Endodermal cell (in vitro differentiated cells): Measurements from ENCODE around the gene PDCD4. TPM values are rescaled to one million over a fixed set of nuclear protein-coding genes. Genes with fewer than 3 reads are reported as not detected.

Experiments used
- DNase-seq: peaks from one replicate; pipeline ENCODE4 v3.0.0-alpha.2; 2017
- H3K27ac ChIP-seq: 2 replicates; pipeline ENCODE4 v1.5.1; 2013; ENCODE audit warnings: mild to moderate bottlenecking, low read depth, low read length, moderate library complexity
- H3K27me3 ChIP-seq: 2 replicates; pipeline ENCODE4 v1.6.1; 2013; ENCODE audit warnings: mild to moderate bottlenecking, low read length, moderate library complexity; ENCODE audit not compliant: insufficient read depth, control insufficient read depth, poor library complexity, severe bottlenecking
- H3K36me3 ChIP-seq: 2 replicates; pipeline ENCODE4 v1.7.0; 2013; ENCODE audit warnings: mild to moderate bottlenecking, low read length, moderate library complexity; ENCODE audit not compliant: control insufficient read depth, insufficient read depth
- H3K4me1 ChIP-seq: one replicate; pipeline ENCODE4 v1.7.0; 2013; ENCODE audit warnings: low read length; ENCODE audit not compliant: control insufficient read depth, insufficient read depth
- H3K4me3 ChIP-seq: 2 replicates; pipeline ENCODE4 v1.5.1; 2013; ENCODE audit warnings: mild to moderate bottlenecking, low read length, moderate library complexity
- H3K9ac ChIP-seq: 2 replicates; pipeline ENCODE4 v1.6.1; 2013; ENCODE audit warnings: mild to moderate bottlenecking, low read length, moderate library complexity; ENCODE audit not compliant: poor library complexity, severe bottlenecking; ENCODE audit errors: extremely low read depth
- H3K9me3 ChIP-seq: 2 replicates; pipeline ENCODE4 v1.6.1; 2013; ENCODE audit warnings: mild to moderate bottlenecking, low read length, moderate library complexity; ENCODE audit not compliant: control insufficient read depth
- H3K27ac Mint-ChIP-seq: 2 replicates; pipeline ENCODE4 v1.8.0; 2020; ENCODE audit warnings: mixed read lengths
- H3K27me3 Mint-ChIP-seq: 2 replicates; pipeline ENCODE4 v1.8.0; 2021; ENCODE audit warnings: mild to moderate bottlenecking, mixed read lengths; ENCODE audit not compliant: insufficient read depth
- H3K36me3 Mint-ChIP-seq: 2 replicates; pipeline ENCODE4 v1.8.0; 2020; ENCODE audit warnings: low read depth, mixed read lengths
- H3K4me1 Mint-ChIP-seq: 2 replicates; pipeline ENCODE4 v1.8.0; 2020; ENCODE audit warnings: mixed read lengths
- H3K4me3 Mint-ChIP-seq: 2 replicates; pipeline ENCODE4 v1.8.0; 2020; ENCODE audit warnings: mild to moderate bottlenecking, moderate library complexity, mixed read lengths
- H3K9me3 Mint-ChIP-seq: 2 replicates; pipeline ENCODE4 v1.8.0; 2020; ENCODE audit warnings: mild to moderate bottlenecking, mixed read lengths
- CTCF ChIP-seq: fragments of 200-600 bp; sonication (generic); conservative IDR thresholded peaks from 2 replicates; pipeline ENCODE4 v1.5.0; 2021; ENCODE audit warnings: antibody characterized with exemption, mild to moderate bottlenecking
- WGBS, 2 experiments: methylation state at CpG; one replicate each; pipeline versions ENCODE4 v1.1.5 to v1.1.7; 2013; ENCODE audit warnings: missing lambda C conversion rate in 2 of 2, mixed read lengths in 1 of 2; ENCODE audit not compliant: insufficient coverage in 1 of 2, insufficient read length in 1 of 2; 5-methylcytosine and 5-hydroxymethylcytosine counted together
- total RNA-seq, 2 donors: library from RNA; stranded (reverse); fragmentation: NEBNext Ultra II Directional in 1 of 2; extraction: Animal tissue kit (Norgen Biotek cat#: 25700) in 1 of 2; gene quantifications; 2 replicates in 1 of 2; 3 replicates in 1 of 2; pipeline ENCODE4 v1.2.1, GENCODE V29; 2021

PDCD4 gene
- total RNA-seq, 2 donors from 2014 or later, result 46.5 to 48.5 TPM

GRCh38 chr10:110872984-110873923 lies 1.5 kb downstream of the PDCD4 start:
- no peaks in the 10 kb centered on the region for H3K27me3 Mint-ChIP-seq
- peak overlapping the region; percentile 94 for H3K27ac ChIP-seq
- no peak for TF ChIP-seq CTCF
- H3K4me3 Mint-ChIP-seq, result peak overlapping the region; percentile 77
- peak overlapping the region; percentile 60 for H3K9ac ChIP-seq
- 35 to 63% methylated on average over 10 to 16 of the region's 16 CpGs for WGBS, 2 experiments
- H3K27ac Mint-ChIP-seq, result peak overlapping the region; percentile 94
- H3K27me3 ChIP-seq, result no peaks in the 10 kb centered on the region
- H3K36me3 ChIP-seq, result peaks cover 5% of the 10 kb centered on the region
- H3K4me1 Mint-ChIP-seq, result peaks cover 19% of the 10 kb centered on the region
- H3K9me3 Mint-ChIP-seq, result no peaks in the 10 kb centered on the region
- H3K36me3 Mint-ChIP-seq, result peaks cover 8% of the 10 kb centered on the region
- no peaks in the 10 kb centered on the region for H3K9me3 ChIP-seq
- peaks cover 6% of the 10 kb centered on the region for H3K4me1 ChIP-seq
- no peak for DNase-seq
- peak overlapping the region; percentile 97 for H3K4me3 ChIP-seq

- 100% methylated on average over 1 of the region's 2 CpGs; no CpG with 5 or more reads in 1 of the 2 experiments for WGBS, 2 experiments
- Mint-ChIP-seq H3K4me1 (peaks cover 19% of the 10 kb centered on the region), H3K9me3 (no peaks in the 10 kb centered on the region), H3K36me3 (peaks cover 8% of the 10 kb centered on the region), H3K4me3 (peak overlapping the region; percentile 77), H3K27ac (no peak overlapping the region), H3K27me3 (no peaks in the 10 kb centered on the region)
- Histone ChIP-seq H3K27me3 (no peaks in the 10 kb centered on the region), H3K36me3 (peaks cover 5% of the 10 kb centered on the region), H3K9ac (no peak overlapping the region), H3K9me3 (no peaks in the 10 kb centered on the region), H3K4me3 (peak overlapping the region; percentile 97), H3K27ac (no peak overlapping the region), H3K4me1 (peaks cover 6% of the 10 kb centered on the region)
- DNase-seq, result no peak
- TF ChIP-seq CTCF, result no peak
Observed at GRCh38 chr10:110873951-110874350, 2.2 kb downstream of the PDCD4 start.

GRCh38 chr10:110876000-110876399 lies 4.3 kb downstream of the PDCD4 start:
- H3K27ac Mint-ChIP-seq, result no peak overlapping the region
- TF ChIP-seq CTCF, result no peak
- Histone ChIP-seq H3K4me1 (peaks cover 4% of the 10 kb centered on the region), H3K27ac (no peak overlapping the region), H3K27me3 (no peaks in the 10 kb centered on the region), H3K4me3 (no peak overlapping the region), H3K9me3 (no peaks in the 10 kb centered on the region), H3K36me3 (peaks cover 8% of the 10 kb centered on the region), H3K9ac (no peak overlapping the region)
- H3K36me3 Mint-ChIP-seq, result peaks cover 11% of the 10 kb centered on the region
- 83 to 97% methylated on average over 2 of the region's 2 CpGs for WGBS, 2 experiments
- no peaks in the 10 kb centered on the region for H3K9me3 Mint-ChIP-seq
- H3K4me3 Mint-ChIP-seq, result no peak overlapping the region
- H3K27me3 Mint-ChIP-seq, result no peaks in the 10 kb centered on the region
- no peak for DNase-seq
- H3K4me1 Mint-ChIP-seq, result peaks cover 13% of the 10 kb centered on the region
